Naive thymus-derived CD8-positive, alpha-beta T cell (primary cell): Measurements from ENCODE around the gene IKZF4. TPM values are rescaled to one million over a fixed set of nuclear protein-coding genes. Genes with fewer than 3 reads are reported as not detected.

Experiments used
- ATAC-seq, 2 donors: fragments of 150-1000 bp; cut with Tn5 transposase in 1 of 2; sonication (Bioruptor Pico), chemical (Tn5 transposase) in 1 of 2; 1 replicate in 1 of 2; 2 replicates in 1 of 2; pipeline ENCODE4 v1.10.0; 2021; ENCODE audit warnings: mild to moderate bottlenecking in 2 of 2, moderate library complexity in 2 of 2
- POLR2A ChIA-PET: fragments of 350-600 bp; sonication (Branson Sonifier 250); formaldehyde crosslinking; loops from one replicate; lab custom pipeline; 2021; ENCODE audit warnings: antibody characterized with exemption; lab: Charles Lee
- DNase-seq, 10 donors: peaks; one replicate each; pipeline versions ENCODE4 v3.0.0 to v3.0.0-alpha.2; 2020 to 2022
- H3K27ac Mint-ChIP-seq, 10 donors: one replicate each; pipeline ENCODE4 v1.8.0; 2020 to 2022; ENCODE audit warnings: mild to moderate bottlenecking in 10 of 10, mixed read lengths in 10 of 10, moderate library complexity in 4 of 10, inconsistent platforms in 1 of 10
- H3K27me3 Mint-ChIP-seq, 5 donors: one replicate each; pipeline ENCODE4 v1.8.0; 2021 to 2022; ENCODE audit warnings: mixed read lengths in 5 of 5
- H3K36me3 Mint-ChIP-seq, 3 donors: one replicate each; pipeline ENCODE4 v1.8.0; 2020 to 2022; ENCODE audit warnings: mixed read lengths in 3 of 3, mild to moderate bottlenecking in 2 of 3, inconsistent platforms in 1 of 3
- H3K4me1 Mint-ChIP-seq, 4 donors: one replicate each; pipeline ENCODE4 v1.8.0; 2021 to 2022; ENCODE audit warnings: mixed read lengths in 4 of 4
- H3K4me3 Mint-ChIP-seq, 10 donors: one replicate each; pipeline ENCODE4 v1.8.0; 2020 to 2022; ENCODE audit warnings: mild to moderate bottlenecking in 10 of 10, mixed read lengths in 10 of 10, moderate library complexity in 6 of 10, inconsistent platforms in 1 of 10
- H3K9me3 Mint-ChIP-seq, 9 donors: one replicate each; pipeline ENCODE4 v1.8.0; 2020 to 2022; ENCODE audit warnings: mixed read lengths in 9 of 9, mild to moderate bottlenecking in 3 of 9, inconsistent platforms in 1 of 9, moderate library complexity in 1 of 9
- polyA plus RNA-seq, 3 donors: library from polyadenylated mRNA; unstranded; fragments of 300-500 nt; fragmentation: Illumina TruSeq; gene quantifications; one replicate each; pipeline ENCODE4 v1.2.3, GENCODE V29; 2021
- total RNA-seq, 8 experiments: library from RNA in 2 of 8; stranded (reverse) in 2 of 8; gene quantifications; one replicate each; pipeline ENCODE4 v1.2.3 and lab custom pipeline; 2021 to 2026

IKZF4 gene
- total and polyA plus RNA-seq, 5 experiments from 2014 or later: 0.48 to 5.2 (median 0.67) TPM

DNA sequence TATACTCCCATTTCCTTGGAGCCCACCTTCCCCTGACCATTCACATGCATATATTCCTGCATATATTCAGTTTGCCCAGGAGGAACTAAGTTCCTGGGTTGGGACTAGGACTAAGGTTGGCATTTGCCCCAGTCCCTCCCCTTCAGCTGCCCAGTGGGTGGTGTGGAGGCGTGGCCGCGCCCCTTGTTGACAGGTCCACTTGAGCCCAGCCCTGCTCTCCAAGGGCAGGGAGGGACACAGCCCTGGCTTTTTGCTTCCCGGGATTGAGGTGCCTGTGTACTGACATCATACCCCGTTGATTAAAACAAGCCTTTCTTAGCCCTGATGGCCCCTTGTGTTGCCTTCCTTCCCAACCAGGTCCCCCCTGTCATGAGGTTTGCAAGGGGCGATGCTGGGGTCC lies 66.4 kb downstream of the IKZF4 start:
- POLR2A ChIA-PET: no interaction called here
- no peak overlapping the region for H3K27ac Mint-ChIP-seq
- no peak for ATAC-seq
- H3K4me3 Mint-ChIP-seq: no peak overlapping the region
- H3K9me3 Mint-ChIP-seq: no peaks in the 10 kb centered on the region
- peaks cover 0 to 2% (median 0%) of the 10 kb centered on the region in 5 donors for H3K27me3 Mint-ChIP-seq
- DNase-seq: no peak
- no peaks in the 10 kb centered on the region for H3K36me3 Mint-ChIP-seq
- peaks cover 0 to 6% (median under 1%) of the 10 kb centered on the region in 4 donors for H3K4me1 Mint-ChIP-seq

Other genes with a start within 250 kb of the IKZF4 start
- gene SARNP, start 203.3 kb upstream of the IKZF4 start, total RNA-seq: 10 to 100 TPM; 43.6 to 43.9 TPM
- 100 to 1,000 TPM in 1 of 3 donors, 10 to 100 TPM in 2; 93.6 to 104 (median 94.0) TPM for gene SARNP, start 203.3 kb upstream of the IKZF4 start, polyA plus RNA-seq
- gene ORMDL2, start 203.0 kb upstream of the IKZF4 start, total RNA-seq: 10 to 100 TPM; 43.2 to 46.8 TPM
- gene ORMDL2, start 203.0 kb upstream of the IKZF4 start, polyA plus RNA-seq: 10 to 100 TPM; 71.6 to 92.5 (median 90.3) TPM
- 10 to 100 TPM; 34.7 to 35.0 TPM for gene DNAJC14, start 191.5 kb upstream of the IKZF4 start, total RNA-seq
- 10 to 100 TPM; 31.0 to 39.6 (median 35.5) TPM for gene DNAJC14, start 191.5 kb upstream of the IKZF4 start, polyA plus RNA-seq
- gene MMP19, start 178.1 kb upstream of the IKZF4 start, total RNA-seq: under 1 TPM in 1 of 2 experiments, not detected in 1; 0.55 TPM
- not detected for gene MMP19, start 178.1 kb upstream of the IKZF4 start, polyA plus RNA-seq
- gene PYM1, start 93.1 kb upstream of the IKZF4 start, total RNA-seq: 10 to 100 TPM; 33.1 to 44.4 TPM
- gene PYM1, start 93.1 kb upstream of the IKZF4 start, polyA plus RNA-seq: 10 to 100 TPM; 54.4 to 65.7 (median 55.0) TPM
- 1,000 to 10,000 TPM; 1,302 to 1,328 TPM for gene DGKA, start 89.9 kb upstream of the IKZF4 start, total RNA-seq
- 100 to 1,000 TPM; 145 to 378 (median 232) TPM for gene DGKA, start 89.9 kb upstream of the IKZF4 start, polyA plus RNA-seq
- not detected for gene PMEL, start 55.0 kb upstream of the IKZF4 start, total RNA-seq
- under 1 TPM in 1 of 3 donors, not detected in 2; 0.15 TPM for gene PMEL, start 55.0 kb upstream of the IKZF4 start, polyA plus RNA-seq
- 10 to 100 TPM; 27.5 to 30.8 TPM for gene CDK2, start 54.2 kb upstream of the IKZF4 start, total RNA-seq
- 10 to 100 TPM in 1 of 3 donors, 1 to 10 TPM in 2; 8.0 to 12.4 (median 9.5) TPM for gene CDK2, start 54.2 kb upstream of the IKZF4 start, polyA plus RNA-seq
- gene RAB5B, start 47.0 kb upstream of the IKZF4 start, total RNA-seq: 10 to 100 TPM; 88.9 to 95.2 TPM
- gene RAB5B, start 47.0 kb upstream of the IKZF4 start, polyA plus RNA-seq: 10 to 100 TPM; 61.6 to 69.4 (median 65.9) TPM
- gene SUOX, start 23.8 kb upstream of the IKZF4 start, total RNA-seq: 1 to 10 TPM; 5.6 to 6.3 TPM
- gene SUOX, start 23.8 kb upstream of the IKZF4 start, polyA plus RNA-seq: under 1 TPM in 2 of 3 donors, not detected in 1; 0.10 to 0.58 TPM
- gene RPS26, start 20.9 kb downstream of the IKZF4 start, total RNA-seq: 10 to 100 TPM; 56.1 to 58.4 TPM
- gene RPS26, start 20.9 kb downstream of the IKZF4 start, polyA plus RNA-seq: 1,000 to 10,000 TPM in 1 of 3 donors, 100 to 1,000 TPM in 2; 743 to 1,060 (median 810) TPM
- 10 to 100 TPM; 22.7 to 26.0 TPM for gene ERBB3, start 59.1 kb downstream of the IKZF4 start, total RNA-seq
- gene ERBB3, start 59.1 kb downstream of the IKZF4 start, polyA plus RNA-seq: 1 to 10 TPM; 1.3 to 3.3 (median 1.7) TPM
- gene PA2G4, start 83.5 kb downstream of the IKZF4 start, total RNA-seq: 100 to 1,000 TPM; 132 to 135 TPM
- 100 to 1,000 TPM; 219 to 241 (median 241) TPM for gene PA2G4, start 83.5 kb downstream of the IKZF4 start, polyA plus RNA-seq
- 1,000 to 10,000 TPM; 5,098 to 5,261 TPM for gene RPL41, start 95.6 kb downstream of the IKZF4 start, total RNA-seq
- gene RPL41, start 95.6 kb downstream of the IKZF4 start, polyA plus RNA-seq: over 10,000 TPM in 1 of 3 donors, 1,000 to 10,000 TPM in 2; 8,782 to 10,436 (median 9,902) TPM
- gene ZC3H10, start 97.2 kb downstream of the IKZF4 start, total RNA-seq: 10 to 100 TPM; 15.1 to 15.9 TPM
- gene ZC3H10, start 97.2 kb downstream of the IKZF4 start, polyA plus RNA-seq: 1 to 10 TPM; 1.3 to 2.5 (median 1.8) TPM
- gene ESYT1, start 107.2 kb downstream of the IKZF4 start, total RNA-seq: 100 to 1,000 TPM; 257 to 270 TPM
- gene ESYT1, start 107.2 kb downstream of the IKZF4 start, polyA plus RNA-seq: 100 to 1,000 TPM; 354 to 433 (median 357) TPM
- 1 to 10 TPM; 3.5 to 5.9 TPM for gene MYL6B, start 131.5 kb downstream of the IKZF4 start, total RNA-seq
- gene MYL6B, start 131.5 kb downstream of the IKZF4 start, polyA plus RNA-seq: 1 to 10 TPM; 3.4 to 4.0 (median 3.8) TPM
- gene MYL6, start 137.3 kb downstream of the IKZF4 start, total RNA-seq: 100 to 1,000 TPM; 421 to 448 TPM
- 1,000 to 10,000 TPM; 1,813 to 2,533 (median 2,044) TPM for gene MYL6, start 137.3 kb downstream of the IKZF4 start, polyA plus RNA-seq
- gene SMARCC2, start 168.4 kb downstream of the IKZF4 start, total RNA-seq: 100 to 1,000 TPM; 189 to 197 TPM
- 10 to 100 TPM; 46.3 to 70.4 (median 54.1) TPM for gene SMARCC2, start 168.4 kb downstream of the IKZF4 start, polyA plus RNA-seq
- 10 to 100 TPM; 34.2 to 35.0 TPM for gene RNF41, start 200.9 kb downstream of the IKZF4 start, total RNA-seq
- 10 to 100 TPM; 35.7 to 45.1 (median 41.8) TPM for gene RNF41, start 200.9 kb downstream of the IKZF4 start, polyA plus RNA-seq
- 10 to 100 TPM; 10.8 to 13.3 TPM for gene NABP2, start 203.3 kb downstream of the IKZF4 start, total RNA-seq
- gene NABP2, start 203.3 kb downstream of the IKZF4 start, polyA plus RNA-seq: 1 to 10 TPM; 3.5 to 3.9 (median 3.7) TPM
- not detected for gene SLC39A5, start 209.0 kb downstream of the IKZF4 start, total RNA-seq
- not detected for gene SLC39A5, start 209.0 kb downstream of the IKZF4 start, polyA plus RNA-seq
- 10 to 100 TPM; 34.5 to 43.9 TPM for gene ANKRD52, start 237.3 kb downstream of the IKZF4 start, total RNA-seq
- gene ANKRD52, start 237.3 kb downstream of the IKZF4 start, polyA plus RNA-seq: 10 to 100 TPM in 1 of 3 donors, 1 to 10 TPM in 2; 7.5 to 11.5 (median 7.9) TPM
- gene COQ10A, start 245.9 kb downstream of the IKZF4 start, total RNA-seq: 10 to 100 TPM; 37.7 to 39.0 TPM
- gene COQ10A, start 245.9 kb downstream of the IKZF4 start, polyA plus RNA-seq: 10 to 100 TPM in 1 of 3 donors, 1 to 10 TPM in 2; 7.4 to 15.7 (median 9.6) TPM